GM18873 (cell line): ENCODE results near the gene MYO9B.

Source experiments
- ATAC-seq: cut with Tn5 transposase; IDR thresholded peaks from one replicate; pipeline ENCODE4 v1.9.1; 2021; ENCODE audit warnings: mild to moderate bottlenecking, moderate library complexity, moderate number of reproducible peaks; ENCODE audit not compliant: unreplicated experiment, low FRiP score

MYO9B gene

GRCh38 chr19:17075035-17075863 lies at the start of gene MYO9B, which contains the start of gene HAUS8:
MYO9B (plus strand) TSS chr19:17075777; CDS start chr19:17101718, 25,941 bp downstream.
HAUS8 (minus strand) TSS chr19:17075452; CDS start chr19:17075422, 30 bp downstream.
- ATAC-seq = peak; percentile 54

- ATAC-seq = no peak
Measured at GRCh38 chr19:17025991-17026658, 49.5 kb upstream of the MYO9B start.

- ATAC-seq = no peak
Measured at GRCh38 chr19:17026706-17027534, 48.7 kb upstream of the MYO9B start, which contains the start of gene CPAMD8. CPAMD8 (minus strand) TSS chr19:17026810; CDS start chr19:17026642, 168 bp downstream.

- no peak for ATAC-seq
Measured at GRCh38 chr19:17027535-17027975, 48.0 kb upstream of the MYO9B start.

- ATAC-seq = no peak
Measured at GRCh38 chr19:17031741-17032140, 43.8 kb upstream of the MYO9B start.

- ATAC-seq = no peak
Measured at GRCh38 chr19:17035842-17036424, 39.6 kb upstream of the MYO9B start.

GRCh38 chr19:17036640-17037039 lies 38.9 kb upstream of the MYO9B start:
- ATAC-seq = no peak

- ATAC-seq = no peak
Measured at GRCh38 chr19:17037184-17037583, 38.4 kb upstream of the MYO9B start.

- no peak for ATAC-seq
Measured at GRCh38 chr19:17037966-17038500, 37.5 kb upstream of the MYO9B start.

- ATAC-seq = no peak
Measured at GRCh38 chr19:17041976-17042375, 33.6 kb upstream of the MYO9B start.

- no peak for ATAC-seq
Measured at GRCh38 chr19:17043744-17044143, 31.8 kb upstream of the MYO9B start.

GRCh38 chr19:17045907-17046502 lies 29.6 kb upstream of the MYO9B start:
- ATAC-seq = no peak

GRCh38 chr19:17048885-17049453 lies 26.6 kb upstream of the MYO9B start:
- ATAC-seq = no peak

GRCh38 chr19:17049711-17050280 lies 25.8 kb upstream of the MYO9B start:
- ATAC-seq = no peak

- no peak for ATAC-seq
Measured at GRCh38 chr19:17052439-17052838, 23.1 kb upstream of the MYO9B start.

- ATAC-seq = no peak
Measured at GRCh38 chr19:17054746-17055145, 20.8 kb upstream of the MYO9B start.

- ATAC-seq = no peak
Measured at GRCh38 chr19:17055636-17056035, 19.9 kb upstream of the MYO9B start.

GRCh38 chr19:17058236-17058635 lies 17.3 kb upstream of the MYO9B start:
- no peak for ATAC-seq

- ATAC-seq = no peak
Measured at GRCh38 chr19:17060802-17061201, 14.8 kb upstream of the MYO9B start.
